Measurements from ENCODE around the gene FANCD2.
"Not testable (repeated sequence)": the region's sequence is repeated elsewhere in the genome, so short reads cannot be mapped to it uniquely, and the experiment has no call there.

The FANCD2 gene

DNA sequence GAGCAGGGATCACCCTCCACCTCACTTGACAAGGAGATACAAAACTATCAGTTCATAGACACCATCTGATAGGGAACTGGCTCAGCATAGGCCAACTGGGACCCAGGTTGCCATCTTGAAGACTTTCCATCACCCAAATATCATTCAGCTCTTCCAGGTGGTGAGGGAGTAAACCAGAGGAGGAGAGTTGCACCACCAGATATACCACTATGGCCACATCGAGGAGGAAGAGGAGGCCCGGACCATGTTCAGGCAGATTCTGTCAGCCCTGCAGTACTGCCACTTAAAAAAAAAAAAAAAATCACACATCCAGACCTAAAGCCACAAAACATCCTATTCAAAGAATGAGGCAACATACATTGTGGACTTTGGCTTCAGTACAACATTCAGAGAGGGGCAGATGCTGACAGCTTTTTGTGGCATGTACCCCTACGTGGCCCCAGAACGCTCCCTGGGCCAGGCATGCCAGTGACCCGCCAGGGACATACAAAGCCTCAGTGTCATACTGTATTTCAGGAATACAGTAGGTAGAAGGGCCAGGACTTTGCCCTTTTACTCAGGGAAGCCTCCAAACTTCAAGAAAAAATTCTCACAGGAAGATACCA lies 21.2 kb upstream of the FANCD2 start:
- Histone ChIP-seq H3K36me3 (ENCODE audit: control insufficient read depth, insufficient read depth, low read length) (peaks cover 45% of the 10 kb centered on the region), H3K4me1 (ENCODE audit: control insufficient read depth, insufficient read depth, low read length, poor library complexity, severe bottlenecking) (no peaks in the 10 kb centered on the region), H3K9me3 (ENCODE audit: control insufficient read depth, low read length) (no peaks in the 10 kb centered on the region), H3K27ac (ENCODE audit: low read depth, low read length, severe bottlenecking) (no peak overlapping the region), H3K4me3 (ENCODE audit: extremely low read depth, insufficient read depth, low read length, poor library complexity, severe bottlenecking) (no peak overlapping the region)
- WGBS, 2 experiments (ENCODE audit: insufficient coverage in 2 of 2) = 97 to 100% methylated on average over 3 of the region's 5 CpGs

DNA sequence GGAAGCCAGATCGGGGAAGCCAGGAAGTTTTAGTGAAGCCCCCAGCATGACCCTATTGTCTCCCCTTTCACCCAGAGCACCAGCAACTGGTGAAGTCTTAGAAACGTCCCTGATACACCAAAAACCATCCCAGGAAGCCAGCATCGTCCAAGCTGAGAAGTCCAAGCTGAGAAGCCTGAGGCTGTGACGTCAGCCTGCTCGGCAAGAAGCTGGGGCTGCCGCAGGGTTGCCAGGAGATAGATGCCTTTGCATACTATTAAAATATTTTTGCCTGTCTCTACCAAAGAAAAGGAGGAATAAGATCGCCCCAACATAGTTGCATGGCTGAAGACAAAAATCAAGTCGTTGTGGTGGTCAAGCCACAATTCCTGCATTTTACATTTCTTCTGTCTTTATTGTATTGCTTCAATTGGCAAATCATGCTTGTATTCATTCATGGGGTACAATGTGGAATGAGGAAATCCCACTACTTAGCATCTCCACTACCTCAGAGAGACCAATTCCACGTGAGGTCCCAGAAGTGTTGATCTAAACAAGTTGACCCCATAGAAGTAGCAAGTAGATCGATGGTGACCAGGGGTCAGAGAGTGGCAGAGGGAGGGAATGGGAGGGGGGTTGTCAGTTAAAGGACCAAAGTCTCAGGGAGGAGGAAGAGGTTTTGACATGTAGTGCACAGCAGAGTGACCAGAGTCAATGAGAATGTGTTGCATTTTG lies 20.0 kb upstream of the FANCD2 start:
- no peaks in the 10 kb centered on the region for H3K4me1 ChIP-seq (ENCODE audit: control insufficient read depth, insufficient read depth, low read length, poor library complexity, severe bottlenecking)
- H3K36me3 ChIP-seq (ENCODE audit: control insufficient read depth, insufficient read depth, low read length) = peaks cover 34% of the 10 kb centered on the region
- no peaks in the 10 kb centered on the region for H3K9me3 ChIP-seq (ENCODE audit: control insufficient read depth, low read length)
- no peak overlapping the region for H3K4me3 ChIP-seq (ENCODE audit: extremely low read depth, insufficient read depth, low read length, poor library complexity, severe bottlenecking)
- no peak overlapping the region for H3K27ac ChIP-seq (ENCODE audit: low read depth, low read length, severe bottlenecking)
- WGBS, 2 experiments (ENCODE audit: insufficient coverage in 2 of 2) = 92 to 93% methylated on average over 4 to 7 of the region's 10 CpGs

DNA sequence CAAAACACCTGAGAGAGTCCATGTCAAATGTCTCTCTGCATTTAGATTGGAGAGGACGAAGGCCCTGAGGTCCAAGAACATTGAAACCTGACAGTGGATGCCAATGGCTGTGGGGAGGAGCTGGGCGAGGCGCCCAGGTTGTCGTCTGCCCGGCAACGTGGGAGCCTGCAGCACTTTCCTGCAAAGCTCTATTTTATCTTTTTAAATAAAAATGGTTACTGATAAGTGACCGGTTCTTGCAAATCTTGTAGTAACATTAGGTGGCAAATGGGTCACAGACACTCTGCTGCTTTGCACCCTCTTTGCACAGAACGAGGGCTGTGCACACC lies 19.5 kb upstream of the FANCD2 start:
- no peak overlapping the region for H3K27ac ChIP-seq (ENCODE audit: low read depth, low read length, severe bottlenecking)
- no peaks in the 10 kb centered on the region for H3K4me1 ChIP-seq (ENCODE audit: control insufficient read depth, insufficient read depth, low read length, poor library complexity, severe bottlenecking)
- WGBS, 2 experiments (ENCODE audit: insufficient coverage in 2 of 2) = 79 to 93% methylated on average over 2 to 3 of the region's 8 CpGs
- H3K36me3 ChIP-seq (ENCODE audit: control insufficient read depth, insufficient read depth, low read length) = peaks cover 31% of the 10 kb centered on the region
- H3K9me3 ChIP-seq (ENCODE audit: control insufficient read depth, low read length) = no peaks in the 10 kb centered on the region
- H3K4me3 ChIP-seq (ENCODE audit: extremely low read depth, insufficient read depth, low read length, poor library complexity, severe bottlenecking) = no peak overlapping the region

DNA sequence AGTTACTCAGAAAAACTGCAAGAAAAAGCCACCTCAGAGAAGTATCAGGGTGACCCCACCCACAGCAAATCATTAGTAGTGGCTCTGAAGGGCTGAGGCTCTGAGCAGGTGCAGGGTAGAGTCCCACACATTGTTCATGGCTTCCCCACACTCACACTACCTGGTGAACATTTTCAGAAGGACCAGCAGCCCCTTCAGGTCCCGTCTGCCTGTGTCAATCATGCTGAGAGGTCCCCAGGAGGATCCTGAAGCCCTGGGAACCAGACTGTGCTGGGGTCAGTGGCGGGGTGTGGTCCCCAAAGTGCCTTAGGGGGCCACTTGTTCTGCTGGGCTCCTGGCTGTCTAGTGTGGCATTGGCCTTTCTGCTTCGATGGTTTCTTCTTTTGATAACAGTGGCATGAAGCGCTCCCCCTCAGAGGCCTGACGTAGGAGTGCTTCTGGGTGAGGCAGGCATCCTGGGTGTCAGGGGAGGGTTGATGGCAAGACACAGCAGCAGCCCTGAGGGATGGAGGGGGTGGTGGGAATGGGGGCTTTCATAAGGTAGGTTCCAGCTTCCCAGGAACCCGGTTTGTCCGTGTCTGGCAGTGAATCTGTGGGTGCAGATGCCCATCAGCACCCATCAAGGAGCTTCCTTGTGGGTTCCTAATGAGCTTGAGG lies 19.0 kb upstream of the FANCD2 start:
- Histone ChIP-seq H3K9me3 (ENCODE audit: control insufficient read depth, low read length) (no peaks in the 10 kb centered on the region), H3K36me3 (ENCODE audit: control insufficient read depth, insufficient read depth, low read length) (peaks cover 27% of the 10 kb centered on the region), H3K4me3 (ENCODE audit: extremely low read depth, insufficient read depth, low read length, poor library complexity, severe bottlenecking) (no peak overlapping the region), H3K27ac (ENCODE audit: low read depth, low read length, severe bottlenecking) (no peak overlapping the region), H3K4me1 (ENCODE audit: control insufficient read depth, insufficient read depth, low read length, poor library complexity, severe bottlenecking) (no peaks in the 10 kb centered on the region)
- WGBS, 2 experiments (ENCODE audit: insufficient coverage in 2 of 2) = 90% methylated on average over 7 of the region's 7 CpGs

DNA sequence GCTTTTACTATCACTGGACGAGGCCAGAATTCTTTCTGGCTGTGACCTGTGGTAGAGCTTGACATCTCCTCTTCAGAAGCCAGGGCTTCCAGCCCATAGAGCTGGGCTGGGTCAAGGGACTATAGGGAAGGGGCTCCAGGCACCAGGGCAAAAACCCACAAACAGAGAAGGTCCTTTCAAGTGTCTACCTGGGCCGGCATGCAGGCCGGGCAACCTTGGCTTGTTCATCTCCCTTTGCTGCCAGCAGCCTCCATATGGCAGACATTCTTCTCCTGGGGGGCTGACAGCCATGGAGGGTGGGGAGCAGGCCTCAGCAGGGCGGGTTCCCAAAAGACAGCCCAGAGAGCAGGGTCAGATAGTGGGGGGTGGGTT lies 18.0 kb upstream of the FANCD2 start:
- H3K27ac ChIP-seq (ENCODE audit: low read depth, low read length, severe bottlenecking); H3K4me3 ChIP-seq (ENCODE audit: extremely low read depth, insufficient read depth, low read length, poor library complexity, severe bottlenecking); H3K4me1 ChIP-seq (ENCODE audit: control insufficient read depth, insufficient read depth, low read length, poor library complexity, severe bottlenecking); H3K9me3 ChIP-seq (ENCODE audit: control insufficient read depth, low read length): not testable (repeated sequence)
- H3K36me3 ChIP-seq (ENCODE audit: control insufficient read depth, insufficient read depth, low read length) = peaks cover 17% of the 10 kb centered on the region
- 67 to 74% methylated on average over 3 of the region's 4 CpGs for WGBS, 2 experiments (ENCODE audit: insufficient coverage in 2 of 2)

DNA sequence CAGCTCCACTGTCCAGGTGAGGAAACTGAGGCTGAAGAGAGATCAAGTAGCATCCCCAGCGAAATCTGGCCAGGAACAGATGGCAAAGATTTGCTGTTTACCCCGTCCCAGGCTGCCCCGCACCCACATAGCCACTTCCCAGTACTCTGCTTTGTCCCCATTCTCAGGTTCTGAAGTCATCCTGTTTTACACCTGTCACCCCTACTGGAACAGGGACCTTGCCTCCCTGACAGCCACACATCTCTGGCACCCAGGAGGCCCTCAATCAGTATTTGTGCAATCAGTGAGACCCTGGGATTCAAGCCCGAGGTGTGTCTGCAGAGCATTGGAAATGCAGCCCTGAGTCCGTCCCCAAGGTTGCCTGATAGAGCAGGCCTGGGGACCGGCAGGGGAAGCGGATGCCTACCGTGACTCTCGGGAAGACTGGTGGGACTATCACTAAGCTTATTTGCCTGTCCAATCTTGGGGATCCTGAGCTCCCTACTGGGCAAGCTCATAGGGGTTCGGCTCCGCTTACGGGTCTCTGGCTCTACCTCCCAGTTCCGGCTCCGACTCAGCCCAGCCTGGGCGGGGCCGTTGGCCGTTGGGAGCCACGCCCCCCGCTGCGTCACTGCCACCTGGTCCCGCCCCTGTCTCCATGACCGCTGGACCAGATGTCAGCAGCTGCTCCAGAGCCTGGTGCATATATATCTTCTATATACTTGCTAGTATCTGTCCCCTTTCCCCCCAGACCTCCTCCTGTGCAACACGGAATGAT lies 17.5 kb upstream of the FANCD2 start:
- H3K4me3 ChIP-seq (ENCODE audit: extremely low read depth, insufficient read depth, low read length, poor library complexity, severe bottlenecking) = peak overlapping the region; percentile 37
- no peaks in the 10 kb centered on the region for H3K4me1 ChIP-seq (ENCODE audit: control insufficient read depth, insufficient read depth, low read length, poor library complexity, severe bottlenecking)
- no peak overlapping the region for H3K27ac ChIP-seq (ENCODE audit: low read depth, low read length, severe bottlenecking)
- H3K36me3 ChIP-seq (ENCODE audit: control insufficient read depth, insufficient read depth, low read length) = peaks cover 12% of the 10 kb centered on the region
- H3K9me3 ChIP-seq (ENCODE audit: control insufficient read depth, low read length) = no peaks in the 10 kb centered on the region
- WGBS, 2 experiments (ENCODE audit: insufficient coverage in 2 of 2) = 12 to 24% methylated on average over 14 to 15 of the region's 23 CpGs

DNA sequence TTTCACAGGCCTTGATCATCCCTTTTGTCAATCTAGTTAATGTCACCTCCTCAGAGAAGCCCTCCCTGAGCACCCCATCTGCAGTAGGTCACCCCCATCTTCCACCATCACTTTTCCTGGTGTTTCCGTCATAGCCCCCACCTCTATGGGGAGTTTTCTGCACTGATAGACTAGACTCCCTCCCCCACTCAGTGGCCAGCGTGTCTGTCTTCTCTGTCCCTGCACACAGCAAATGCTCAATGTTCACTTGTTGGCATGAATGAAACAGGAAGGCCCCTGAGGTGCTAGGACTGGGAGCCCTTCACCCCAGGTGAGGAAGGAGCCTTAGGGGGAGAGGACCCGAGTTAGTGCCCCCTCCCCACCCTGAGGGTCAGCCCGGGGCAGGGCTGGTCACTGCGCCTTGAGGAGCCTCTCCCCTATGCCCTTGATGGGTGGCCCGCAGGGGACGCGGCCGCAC lies 15.8 kb upstream of the FANCD2 start:
- H3K36me3 ChIP-seq (ENCODE audit: control insufficient read depth, insufficient read depth, low read length) = peaks cover 3% of the 10 kb centered on the region
- whole genome bisulfite sequencing, 2 experiments (ENCODE audit: insufficient coverage in 2 of 2) = 2 to 16% methylated on average over 6 to 8 of the region's 9 CpGs
- H3K9me3 ChIP-seq (ENCODE audit: control insufficient read depth, low read length) = no peaks in the 10 kb centered on the region
- no peaks in the 10 kb centered on the region for H3K4me1 ChIP-seq (ENCODE audit: control insufficient read depth, insufficient read depth, low read length, poor library complexity, severe bottlenecking)
- no peak overlapping the region for H3K27ac ChIP-seq (ENCODE audit: low read depth, low read length, severe bottlenecking)
- H3K4me3 ChIP-seq (ENCODE audit: extremely low read depth, insufficient read depth, low read length, poor library complexity, severe bottlenecking) = peak overlapping the region; percentile 49

DNA sequence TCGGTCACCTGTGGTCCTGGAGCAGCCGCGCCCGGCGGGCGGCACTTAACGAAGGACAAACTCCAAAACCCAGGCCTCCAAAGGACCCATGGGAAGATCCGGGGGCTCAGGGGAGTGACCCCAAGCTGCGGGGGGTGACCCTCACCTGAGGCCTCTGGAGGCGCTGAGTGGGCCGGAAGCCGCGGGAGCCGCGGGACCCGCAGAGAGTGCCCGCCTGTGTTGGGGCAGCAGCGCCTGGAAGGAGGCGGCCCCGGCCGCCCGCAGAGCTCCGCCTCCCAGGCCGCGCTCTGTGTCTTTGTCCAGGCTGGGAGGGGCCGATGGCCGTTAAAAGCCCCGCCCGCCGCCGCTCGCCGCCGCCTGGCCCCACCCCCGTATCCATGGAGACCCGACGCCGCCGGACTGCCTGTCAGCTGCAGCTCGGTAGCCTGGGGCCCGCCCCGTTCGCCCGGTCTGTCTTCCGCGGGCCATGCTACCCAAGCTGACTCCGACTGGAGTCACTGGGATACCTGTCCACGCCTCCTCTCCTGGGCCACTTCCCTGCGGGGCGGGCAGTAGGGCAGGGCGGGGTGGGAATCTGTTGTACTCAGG lies 15.3 kb upstream of the FANCD2 start:
- no peak overlapping the region for H3K27ac ChIP-seq (ENCODE audit: low read depth, low read length, severe bottlenecking)
- H3K9me3 ChIP-seq (ENCODE audit: control insufficient read depth, low read length) = no peaks in the 10 kb centered on the region
- H3K4me3 ChIP-seq (ENCODE audit: extremely low read depth, insufficient read depth, low read length, poor library complexity, severe bottlenecking) = peak overlapping the region; percentile 49
- H3K4me1 ChIP-seq (ENCODE audit: control insufficient read depth, insufficient read depth, low read length, poor library complexity, severe bottlenecking) = no peaks in the 10 kb centered on the region
- peaks cover 3% of the 10 kb centered on the region for H3K36me3 ChIP-seq (ENCODE audit: control insufficient read depth, insufficient read depth, low read length)
- WGBS, 2 experiments (ENCODE audit: insufficient coverage in 2 of 2) = 1 to 3% methylated on average over 43 to 47 of the region's 51 CpGs

DNA sequence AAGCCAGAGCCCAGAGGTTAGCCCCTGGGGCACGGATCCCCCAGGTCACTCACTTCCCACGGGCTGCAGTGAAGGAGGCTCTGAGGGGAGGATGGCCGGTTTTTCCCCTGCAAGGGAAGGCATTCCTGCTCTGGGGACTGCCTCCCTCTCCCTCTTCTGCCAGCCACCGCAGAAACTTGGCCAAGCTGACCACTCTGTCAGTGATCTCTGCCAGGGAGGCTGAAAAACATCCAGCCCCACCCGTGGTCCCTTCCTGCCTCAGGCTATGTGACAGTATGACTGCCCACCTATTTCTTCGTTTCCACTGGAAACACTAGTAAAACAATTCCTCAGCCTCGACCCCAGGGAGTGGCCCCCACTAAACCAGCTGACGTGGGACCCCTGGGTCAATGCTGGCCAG lies 14.6 kb upstream of the FANCD2 start:
- no peaks in the 10 kb centered on the region for H3K4me1 ChIP-seq (ENCODE audit: control insufficient read depth, insufficient read depth, low read length, poor library complexity, severe bottlenecking)
- no peaks in the 10 kb centered on the region for H3K9me3 ChIP-seq (ENCODE audit: control insufficient read depth, low read length)
- no peak overlapping the region for H3K4me3 ChIP-seq (ENCODE audit: extremely low read depth, insufficient read depth, low read length, poor library complexity, severe bottlenecking)
- 62 to 66% methylated on average over 5 to 8 of the region's 8 CpGs for WGBS, 2 experiments (ENCODE audit: insufficient coverage in 2 of 2)
- peaks cover 3% of the 10 kb centered on the region for H3K36me3 ChIP-seq (ENCODE audit: control insufficient read depth, insufficient read depth, low read length)
- no peak overlapping the region for H3K27ac ChIP-seq (ENCODE audit: low read depth, low read length, severe bottlenecking)

DNA sequence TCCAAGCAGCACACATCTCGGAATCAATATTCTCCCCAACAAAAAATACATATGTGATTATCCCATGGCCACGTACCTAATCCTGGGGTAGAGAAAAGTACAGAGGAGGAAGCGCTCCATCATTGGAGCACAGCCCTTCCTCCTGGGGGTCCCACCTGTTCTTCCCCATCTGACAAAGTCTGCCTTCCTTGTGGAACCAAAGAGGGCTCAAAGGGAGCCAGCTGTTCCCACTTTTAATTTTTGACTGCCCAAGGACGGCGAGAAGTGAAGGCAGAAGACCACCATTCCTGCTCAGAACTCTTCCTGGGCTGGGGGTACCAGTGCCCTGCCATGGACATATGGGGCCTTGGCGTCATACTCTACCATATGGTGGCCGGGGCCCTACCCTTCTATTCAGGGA lies 14.1 kb upstream of the FANCD2 start:
- WGBS, 2 experiments (ENCODE audit: insufficient coverage in 2 of 2) = 88 to 97% methylated on average over 4 to 5 of the region's 7 CpGs

More for the DNA sequence above, 14.1 kb upstream of the FANCD2 start:
- no peak overlapping the region for H3K27ac ChIP-seq (ENCODE audit: low read depth, low read length, severe bottlenecking)
- no peaks in the 10 kb centered on the region for H3K4me1 ChIP-seq (ENCODE audit: control insufficient read depth, insufficient read depth, low read length, poor library complexity, severe bottlenecking)
- H3K4me3 ChIP-seq (ENCODE audit: extremely low read depth, insufficient read depth, low read length, poor library complexity, severe bottlenecking) = no peak overlapping the region
- peaks cover 3% of the 10 kb centered on the region for H3K36me3 ChIP-seq (ENCODE audit: control insufficient read depth, insufficient read depth, low read length)
- no peaks in the 10 kb centered on the region for H3K9me3 ChIP-seq (ENCODE audit: control insufficient read depth, low read length)
